PFSK-1 (cell line): ENCODE measurements around the gene TGFB1I1.

Source experiments
- POLR2AphosphoS5 ChIP-seq: IDR thresholded peaks from 2 replicates; pipeline ENCODE4 v1.6.1; 2012; ENCODE audit warnings: low read depth, mild to moderate bottlenecking, control low read depth, low read length, moderate library complexity
- REST ChIP-seq, 2 experiments: IDR thresholded peaks; 2 replicates each; pipeline versions ENCODE4 v1.6.1 to v1.8.0; 2011 to 2012; ENCODE audit warnings: low read depth in 2 of 2, low read length in 2 of 2, control low read depth in 1 of 2, inconsistent platforms in 1 of 2, mild to moderate bottlenecking in 1 of 2, moderate library complexity in 1 of 2; ENCODE audit not compliant: insufficient read depth in 1 of 2
- SIN3A ChIP-seq: IDR thresholded peaks from 2 replicates; pipeline ENCODE4 v1.6.1; 2012; ENCODE audit warnings: mild to moderate bottlenecking, low read length, moderate library complexity, borderline replicate concordance; ENCODE audit not compliant: insufficient read depth
- TAF1 ChIP-seq: IDR thresholded peaks from 2 replicates; pipeline ENCODE4 v1.6.1; 2012; ENCODE audit warnings: low read length, control low read depth, borderline replicate concordance; ENCODE audit not compliant: insufficient read depth

GRCh38 chr16:31485571-31485970, 13.6 kb downstream of the TGFB1I1 start:
- TF ChIP-seq REST (IDR thresholded peaks at IDR 0.05; ENCODE audit: insufficient read depth in 1 of 2, low read depth in 2 of 2, low read length in 2 of 2): no peak
- no peak for TF ChIP-seq POLR2AphosphoS5
- no peak for TF ChIP-seq TAF1
- no peak for TF ChIP-seq SIN3A
